Stimulated activated CD4-positive, alpha-beta T cell treated with anti-CD3 and anti-CD28 coated beads, Interleukin-1b, Interleukin-23, amount 100 ng/mL, for 1 hour (primary cell): Measurements from ENCODE around the gene TBP.

Experiments used
- DNase-seq, 2 donors: peaks; one replicate each; pipeline ENCODE4 v3.0.0-alpha.2; 2020; ENCODE audit warnings: low read depth in 2 of 2

The TBP gene

GRCh38 chr6:170535004-170535403 lies 19.2 kb upstream of the TBP start:
- no peak for DNase-seq

GRCh38 chr6:170536671-170537070 lies 17.5 kb upstream of the TBP start:
- DNase-seq, result no peak

- DNase-seq, result no peak
These were observed 16.8 kb upstream of the TBP start for GRCh38 chr6:170537329-170537728.

- DNase-seq, result no peak
These were observed 12.0 kb upstream of the TBP start for GRCh38 chr6:170542031-170542719.

GRCh38 chr6:170545405-170545804 lies 8.8 kb upstream of the TBP start:
- DNase-seq, result no peak

- peak; percentile 44 to 60 for DNase-seq
These were observed 1.2 kb upstream of the TBP start, which contains the start of gene PSMB1 for GRCh38 chr6:170552765-170553533. PSMB1 (minus strand) TSS chr6:170553307; CDS start chr6:170553242, 65 bp downstream.

- DNase-seq, result no peak
These were observed 596 bp upstream of the TBP start for GRCh38 chr6:170553534-170554012.

GRCh38 chr6:170554796-170555137 lies 598 bp downstream of the TBP start:
- DNase-seq, result no peak

GRCh38 chr6:170555305-170555704 lies 1.1 kb downstream of the TBP start:
- no peak for DNase-seq

GRCh38 chr6:170561555-170561954 lies 7.4 kb downstream of the TBP start:
- no peak for DNase-seq

GRCh38 chr6:170564936-170565530 lies 10.9 kb downstream of the TBP start:
- no peak for DNase-seq

GRCh38 chr6:170572704-170573466 lies 18.7 kb downstream of the TBP start:
- no peak for DNase-seq

GRCh38 chr6:170575250-170575649 lies 21.1 kb downstream of the TBP start:
- no peak for DNase-seq

- DNase-seq, result no peak
These were observed 24.7 kb downstream of the TBP start for GRCh38 chr6:170578909-170579308.

- no peak for DNase-seq
These were observed 29.6 kb downstream of the TBP start for GRCh38 chr6:170583756-170584180.

GRCh38 chr6:170584181-170584953 lies 30.2 kb downstream of the TBP start, which contains the start of gene PDCD2:
PDCD2 (minus strand) TSS chr6:170584637; CDS start chr6:170584581, 56 bp downstream.
- DNase-seq, result peak; percentile 74 to 76

- no peak for DNase-seq
These were observed 30.9 kb downstream of the TBP start for GRCh38 chr6:170584954-170585498.

- DNase-seq, result no peak
These were observed 36.6 kb downstream of the TBP start for GRCh38 chr6:170590725-170591124.

- DNase-seq, result no peak
These were observed 42.3 kb downstream of the TBP start for GRCh38 chr6:170596426-170596825.

- no peak for DNase-seq
These were observed 43.1 kb downstream of the TBP start for GRCh38 chr6:170597278-170597677.
